GM21515 (cell line): Measurements from ENCODE around the gene AMDHD1.
"Not testable (repeated sequence)": the region's sequence is repeated elsewhere in the genome, so short reads cannot be mapped to it uniquely, and the experiment has no call there.

Source experiments
- ATAC-seq: cut with Tn5 transposase; IDR thresholded peaks from one replicate; pipeline ENCODE4 v1.9.1; 2021; ENCODE audit not compliant: unreplicated experiment

The AMDHD1 gene

DNA sequence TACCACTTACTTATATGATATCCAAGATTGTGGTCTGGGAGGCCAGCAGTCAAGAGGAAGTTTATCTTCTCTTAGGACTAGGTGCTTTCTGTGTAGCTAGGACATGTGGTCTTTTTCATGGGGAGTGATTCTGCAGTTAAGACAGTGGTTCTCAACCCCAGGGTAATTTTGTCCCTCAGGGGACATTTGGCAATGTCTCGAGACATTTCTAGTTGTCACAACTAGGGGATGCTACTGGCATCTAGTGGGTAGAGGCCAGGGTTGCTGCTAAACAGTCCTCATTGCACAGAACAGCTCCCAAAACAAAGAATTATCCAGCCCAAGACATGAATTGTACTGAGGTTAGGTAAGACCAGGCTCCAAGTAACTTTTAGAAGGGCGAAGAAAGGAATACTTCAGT is 20.0 kb downstream of the AMDHD1 start:
- no peak for ATAC-seq

GRCh38 chr12:95966287-95966870 is 23.2 kb downstream of the AMDHD1 start:
- ATAC-seq: no peak

DNA sequence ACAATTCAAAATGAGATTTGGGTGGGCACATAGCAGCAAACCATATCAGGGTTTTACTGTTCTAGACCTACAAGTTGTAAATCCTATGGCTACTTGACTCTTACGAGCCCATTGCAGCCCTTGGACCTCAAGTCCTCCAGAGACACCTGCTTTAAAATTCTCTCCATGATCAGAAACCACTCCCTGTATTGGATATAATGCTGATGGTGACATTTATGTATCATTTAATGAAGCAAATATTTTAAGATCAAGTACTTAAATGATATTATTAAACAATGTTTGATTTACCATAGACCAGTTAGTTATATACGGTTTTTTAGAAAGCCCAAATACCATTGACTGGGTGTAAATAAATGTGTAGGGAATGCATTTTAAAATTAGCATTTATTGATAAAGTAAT is 24.2 kb downstream of the AMDHD1 start:
- no peak for ATAC-seq

DNA sequence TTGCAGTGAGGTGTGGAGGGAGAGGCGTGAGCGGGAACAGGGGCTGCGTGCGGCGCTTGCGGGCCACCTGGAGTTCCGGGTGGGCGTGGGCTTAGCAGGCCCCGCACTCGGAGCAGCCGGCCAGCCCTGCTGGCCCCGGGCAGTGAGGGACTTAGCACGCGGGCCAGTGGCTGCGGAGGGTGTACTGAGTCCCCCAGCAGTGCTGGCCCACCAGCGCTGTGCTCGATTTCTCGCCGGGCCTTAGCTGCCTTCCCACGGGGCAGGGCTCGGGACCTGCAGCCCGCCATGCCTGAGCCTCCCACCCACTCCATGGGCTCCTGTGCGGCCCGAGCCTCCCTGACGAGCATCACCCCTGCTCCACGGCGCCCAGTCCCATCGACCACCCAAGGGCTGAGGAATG is 26.0 kb downstream of the AMDHD1 start:
- not testable (repeated sequence) for ATAC-seq

DNA sequence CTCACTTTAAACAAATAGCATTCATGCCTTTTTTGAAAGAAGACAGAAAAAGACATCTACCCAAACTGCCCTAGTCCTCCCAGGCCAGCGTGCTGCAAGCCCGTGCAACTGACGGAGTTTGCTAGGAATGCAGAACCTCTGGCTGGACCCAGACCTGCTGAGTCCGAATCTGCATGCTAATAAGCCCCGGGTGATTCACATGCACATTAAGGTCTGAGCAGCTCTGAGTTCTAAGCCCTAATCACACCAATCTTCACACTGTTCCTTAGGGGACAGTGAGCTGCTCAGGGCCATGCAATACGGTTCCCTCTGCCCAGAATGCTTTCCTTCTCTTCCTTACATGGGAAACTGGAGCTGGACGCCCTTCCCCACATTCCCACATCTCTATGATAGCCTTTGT is 27.8 kb downstream of the AMDHD1 start:
- ATAC-seq: no peak

- ATAC-seq: no peak
These were observed 29.8 kb downstream of the AMDHD1 start for GRCh38 chr12:95972832-95973456.

- no peak for ATAC-seq
These were observed 31.2 kb downstream of the AMDHD1 start for GRCh38 chr12:95974358-95974757.

- no peak for ATAC-seq
These were observed 32.4 kb downstream of the AMDHD1 start for GRCh38 chr12:95975491-95975890.

GRCh38 chr12:95976416-95976832 is 33.3 kb downstream of the AMDHD1 start:
- ATAC-seq: no peak

GRCh38 chr12:95977764-95978305 is 34.7 kb downstream of the AMDHD1 start:
- ATAC-seq: no peak

GRCh38 chr12:95978351-95978750 is 35.2 kb downstream of the AMDHD1 start:
- ATAC-seq: no peak

DNA sequence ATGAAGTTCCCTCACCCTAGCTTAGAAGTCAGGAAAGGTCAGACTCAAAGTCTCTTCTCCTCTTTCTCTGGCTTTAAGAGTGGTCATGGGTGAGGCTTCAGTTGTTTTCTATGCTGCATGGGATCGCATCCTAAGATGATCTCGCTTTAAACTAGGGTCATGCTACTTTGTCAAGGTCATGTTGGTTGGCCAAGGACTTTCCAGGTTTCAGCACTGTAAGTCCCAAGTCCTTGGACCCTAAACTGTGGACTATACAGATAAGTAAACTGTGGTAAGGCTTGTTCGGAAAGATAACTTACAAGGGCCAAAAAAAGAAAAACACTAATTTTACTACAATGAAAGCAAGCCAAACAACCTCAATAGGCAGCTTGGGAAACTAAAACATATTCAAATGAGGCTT is 35.6 kb downstream of the AMDHD1 start:
- ATAC-seq: no peak

DNA sequence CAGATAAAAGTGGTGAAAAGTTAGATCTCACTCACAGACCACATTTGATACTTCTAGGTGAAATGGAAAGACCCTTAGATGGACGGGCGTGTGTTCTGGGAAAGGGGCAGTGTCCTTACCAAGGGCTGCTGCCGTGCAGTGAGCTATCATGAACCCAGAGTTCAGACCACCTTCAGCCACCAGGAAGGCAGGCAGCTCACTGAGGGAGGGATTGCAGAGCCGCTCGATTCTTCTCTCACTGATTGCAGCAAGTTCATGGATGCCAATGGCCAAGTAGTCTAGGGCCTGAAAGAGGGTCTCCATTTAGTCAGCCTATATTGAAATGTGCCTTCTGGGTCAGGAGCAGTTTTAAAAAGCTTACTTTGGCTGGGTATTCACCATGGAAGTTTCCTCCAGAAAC is 37.3 kb downstream of the AMDHD1 start:
- no peak for ATAC-seq

DNA sequence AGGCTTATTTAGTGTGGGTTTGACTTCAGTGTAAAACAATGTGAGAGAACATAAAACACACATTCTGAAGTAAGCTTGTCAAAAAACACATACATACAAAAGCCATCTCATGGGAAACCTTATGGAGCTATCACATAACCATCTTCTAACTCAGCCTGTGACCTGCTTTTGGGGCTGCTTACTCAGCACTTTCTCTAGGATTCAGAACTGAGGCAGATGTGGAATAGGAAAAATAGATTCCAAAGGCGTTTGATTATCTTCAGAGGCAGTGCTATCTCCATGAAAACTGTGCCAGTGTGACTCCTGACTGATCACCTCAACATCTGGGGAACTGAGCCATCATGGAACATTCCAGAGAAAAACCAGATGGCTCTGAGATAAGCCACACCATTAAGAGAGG is 39.5 kb downstream of the AMDHD1 start:
- ATAC-seq: no peak

- no peak for ATAC-seq
These were observed 41.6 kb downstream of the AMDHD1 start for GRCh38 chr12:95984682-95985081.

GRCh38 chr12:95986635-95987570 is 43.8 kb downstream of the AMDHD1 start:
- no peak for ATAC-seq

DNA sequence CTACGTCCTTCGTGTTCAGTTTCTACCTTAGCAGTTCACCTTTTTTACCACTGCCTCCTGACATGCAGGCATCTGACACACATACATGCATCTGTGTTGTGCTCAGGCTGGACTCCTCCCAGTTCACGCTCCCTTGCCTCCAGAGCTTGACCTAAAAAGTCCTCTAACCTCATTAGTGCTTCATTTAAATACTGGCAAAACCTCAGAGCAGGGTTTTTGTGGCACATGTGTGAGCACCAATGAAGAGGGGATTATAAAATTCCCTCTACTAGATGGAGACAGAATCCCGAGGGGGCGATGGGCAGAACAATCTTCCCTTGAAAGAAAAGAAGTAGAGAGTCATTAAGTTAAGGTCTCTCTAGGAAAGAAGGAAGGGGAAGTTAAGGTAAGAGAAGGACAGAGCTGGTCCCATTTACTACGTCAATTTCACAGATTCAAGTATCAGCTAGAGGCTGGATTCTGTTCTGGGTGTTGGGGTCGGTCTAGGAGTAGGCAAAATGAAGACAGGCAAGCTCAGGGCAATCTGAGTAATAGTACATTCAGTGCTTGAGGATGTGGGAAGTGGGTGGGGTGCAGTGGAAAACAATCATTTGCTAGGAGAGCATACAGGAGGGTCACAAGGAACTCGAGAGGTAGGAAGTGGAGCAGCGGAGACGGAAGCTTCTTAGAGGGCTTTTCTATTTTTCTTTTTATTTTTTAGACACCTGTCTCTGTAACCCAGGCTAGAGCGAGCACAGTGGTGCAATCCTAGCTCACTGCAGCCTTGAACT is 45.6 kb downstream of the AMDHD1 start:
- no peak for ATAC-seq

DNA sequence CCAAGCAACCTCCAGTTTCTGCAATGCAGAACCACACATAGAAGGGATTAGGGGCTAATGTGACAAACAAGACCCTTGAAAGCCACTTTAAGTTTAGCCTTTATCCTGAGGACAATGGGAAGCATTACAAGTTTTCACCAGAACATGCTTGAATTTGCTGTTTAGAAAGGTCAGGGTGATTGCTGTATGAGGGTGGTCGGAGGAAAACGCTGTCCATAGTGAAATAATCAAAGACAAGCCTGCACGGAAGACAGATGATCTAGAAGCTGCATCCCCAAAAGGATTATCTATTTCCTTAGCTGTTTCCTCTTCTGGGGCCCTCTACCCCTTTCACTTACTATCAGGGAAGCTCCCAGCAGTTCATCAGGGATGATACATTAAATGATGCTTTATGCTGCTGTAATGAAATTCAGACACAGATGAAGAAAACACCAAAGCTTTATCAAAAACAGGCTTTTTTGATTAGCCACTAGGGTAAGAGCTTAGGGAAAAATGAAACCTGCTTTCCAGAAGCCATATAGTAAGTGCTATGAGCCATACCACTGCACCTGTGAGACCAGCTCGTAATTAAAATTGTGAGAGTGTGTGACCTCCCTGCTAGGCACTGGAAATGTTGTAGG is 46.5 kb downstream of the AMDHD1 start:
- no peak for ATAC-seq

- ATAC-seq: no peak
These were observed 47.0 kb downstream of the AMDHD1 start for GRCh38 chr12:95990136-95990535.

DNA sequence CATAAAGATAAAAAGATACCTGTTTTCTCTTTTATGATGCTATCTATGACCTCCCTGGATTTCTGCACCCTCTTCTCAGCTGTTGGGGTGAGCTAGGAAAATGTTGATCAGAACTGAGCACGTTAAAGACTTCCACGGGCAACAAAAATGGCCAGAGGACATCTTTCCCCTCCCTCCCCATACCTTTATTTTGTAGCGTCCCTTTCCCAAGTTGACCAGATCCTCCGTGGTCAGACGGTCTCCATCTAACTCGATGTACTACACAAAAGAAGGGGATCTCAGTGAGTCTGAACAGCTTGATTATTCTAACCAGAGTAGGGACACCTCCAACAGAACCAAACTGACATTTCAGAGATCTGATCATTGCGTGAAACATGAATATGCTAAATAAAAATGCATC is 50.8 kb downstream of the AMDHD1 start:
- ATAC-seq: no peak

- ATAC-seq: no peak
These were observed 51.3 kb downstream of the AMDHD1 start for GRCh38 chr12:95994476-95994875.
